ENCODE measurements around the gene GIMAP4.

DNA sequence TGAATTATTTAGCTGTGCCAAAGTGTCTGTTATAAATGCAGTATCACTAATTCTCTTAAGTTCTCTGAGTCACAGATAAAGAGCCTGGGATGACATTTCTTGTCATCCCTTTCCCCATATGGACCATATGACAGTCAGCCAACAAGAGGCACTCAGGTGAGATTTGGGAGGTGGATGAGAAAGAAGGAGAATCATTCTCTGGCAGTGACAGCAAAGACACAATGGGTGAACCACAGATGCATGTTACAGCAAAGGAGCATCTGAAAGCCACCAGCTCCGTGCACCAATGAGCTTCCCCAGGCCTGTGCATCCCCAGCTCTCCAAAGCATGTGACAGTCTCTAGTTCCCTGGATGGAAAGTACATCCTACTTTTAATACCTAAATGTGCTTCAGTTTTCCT lies 54.2 kb downstream of the GIMAP4 start:
- TF ChIP-seq POLR2AphosphoS5 (IDR thresholded peaks at IDR 0.05; ENCODE audit: low read depth, low read length) (no peak), FOXP2 (optimal IDR thresholded peaks at IDR 0.05; ENCODE audit: borderline replicate concordance, extremely low read depth, extremely low read length, insufficient read depth) (no peak)
